Activated effector memory CD4-positive, alpha-beta T cell treated with anti-CD3 and anti-CD28 coated beads, Interleukin-2, amount 50 U/mL, for 16 hours (primary cell): ENCODE data around the gene CASP9.

Experiments
- DNase-seq: peaks from one replicate; pipeline ENCODE4 v3.0.0-alpha.2; 2020

CASP9 gene

DNA sequence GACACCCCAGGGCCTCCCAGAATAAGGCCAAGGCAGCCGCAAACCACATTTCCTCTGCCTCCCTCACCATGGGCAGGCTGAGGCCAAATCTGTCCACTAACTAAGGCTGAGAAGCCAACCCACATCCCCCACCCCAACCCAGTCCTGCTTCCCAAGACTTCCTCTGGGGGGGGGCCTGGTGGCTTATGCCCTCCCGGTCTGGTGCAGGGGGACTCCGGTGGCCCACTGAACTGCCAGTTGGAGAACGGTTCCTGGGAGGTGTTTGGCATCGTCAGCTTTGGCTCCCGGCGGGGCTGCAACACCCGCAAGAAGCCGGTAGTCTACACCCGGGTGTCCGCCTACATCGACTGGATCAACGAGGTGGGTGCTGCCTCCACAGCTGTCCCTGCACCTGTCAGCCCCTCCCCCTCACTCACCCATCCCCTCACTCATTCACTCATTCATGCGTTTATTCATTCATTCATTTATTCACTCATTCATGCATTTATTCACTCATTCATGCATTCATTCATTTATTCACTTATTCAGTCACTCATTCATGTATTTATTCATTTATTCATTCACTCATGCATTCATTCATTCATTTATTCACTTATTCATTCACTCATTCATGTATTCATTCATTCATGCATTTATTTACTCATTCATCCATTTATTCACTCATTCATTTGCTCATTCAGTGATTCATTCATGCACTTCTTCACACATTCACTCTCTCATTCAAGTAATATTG lies 78.5 kb downstream of the CASP9 start:
- DNase-seq: no peak

- DNase-seq: no peak
These were observed 79.3 kb downstream of the CASP9 start for GRCh38 chr1:15444468-15445389.

GRCh38 chr1:15443281-15443680 lies 80.7 kb downstream of the CASP9 start:
- no peak for DNase-seq

DNA sequence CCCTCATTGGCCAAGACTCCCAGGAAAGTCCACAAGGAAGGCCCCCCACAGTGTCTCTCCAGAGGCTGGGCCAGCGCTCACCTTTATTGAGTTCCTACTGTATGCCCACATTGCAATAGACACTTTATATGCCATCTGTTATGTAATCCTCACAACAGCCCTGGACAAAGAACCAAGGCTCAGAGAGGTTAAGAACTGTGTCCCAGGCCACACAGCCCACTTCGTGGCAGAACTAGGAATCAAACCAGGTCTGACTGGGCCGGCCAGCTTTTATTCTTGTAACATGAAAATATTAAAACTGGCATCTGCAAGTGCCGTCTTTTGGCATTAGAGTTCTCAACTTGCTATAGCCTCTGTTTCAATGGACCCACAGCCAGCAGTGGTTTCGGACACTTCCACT lies 81.3 kb downstream of the CASP9 start:
- no peak for DNase-seq

- no peak for DNase-seq
These were observed 81.9 kb downstream of the CASP9 start for GRCh38 chr1:15442119-15442518.
